OCI-LY7 (cell line): ENCODE measurements around the gene IL22RA2.

ENCODE experiments used
- EZH2phosphoT487 ChIP-seq: fragments of 200-600 bp; sonication (generic); IDR thresholded peaks from 2 replicates; pipeline ENCODE4 v1.6.1; 2018; ENCODE audit warnings: low read depth, borderline replicate concordance, mild to moderate bottlenecking, mixed run types, antibody characterized with exemption, low read length, moderate library complexity, mixed read lengths
- TF ChIP-seq, protein P1 (sequence below): fragments of 200-600 bp; sonication (generic); conservative IDR thresholded peaks from 2 replicates; pipeline ENCODE4 v1.5.1; 2014; ENCODE audit warnings: mild to moderate bottlenecking, antibody characterized with exemption, low read length, moderate library complexity, mixed read lengths

DNA sequence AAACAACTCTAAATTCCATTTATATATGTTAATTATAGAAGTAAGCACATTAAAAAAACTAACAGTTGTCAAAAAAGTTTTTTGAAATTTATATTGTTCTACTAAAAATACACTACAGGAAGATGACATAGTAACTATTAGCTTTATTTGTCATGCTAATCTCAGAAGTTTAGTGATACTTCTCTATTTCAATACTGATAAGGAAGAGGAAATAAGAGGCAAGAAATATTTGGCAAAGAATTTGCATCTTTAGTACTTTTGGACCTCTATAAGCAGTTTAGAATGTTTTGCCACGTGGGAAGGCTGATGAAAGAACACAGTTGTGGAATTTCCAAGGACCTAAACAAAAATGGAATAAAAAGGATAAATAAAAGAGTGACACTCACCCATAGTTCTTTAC, 33.1 kb upstream of the IL22RA2 start:
- TF ChIP-seq, protein P1, sequence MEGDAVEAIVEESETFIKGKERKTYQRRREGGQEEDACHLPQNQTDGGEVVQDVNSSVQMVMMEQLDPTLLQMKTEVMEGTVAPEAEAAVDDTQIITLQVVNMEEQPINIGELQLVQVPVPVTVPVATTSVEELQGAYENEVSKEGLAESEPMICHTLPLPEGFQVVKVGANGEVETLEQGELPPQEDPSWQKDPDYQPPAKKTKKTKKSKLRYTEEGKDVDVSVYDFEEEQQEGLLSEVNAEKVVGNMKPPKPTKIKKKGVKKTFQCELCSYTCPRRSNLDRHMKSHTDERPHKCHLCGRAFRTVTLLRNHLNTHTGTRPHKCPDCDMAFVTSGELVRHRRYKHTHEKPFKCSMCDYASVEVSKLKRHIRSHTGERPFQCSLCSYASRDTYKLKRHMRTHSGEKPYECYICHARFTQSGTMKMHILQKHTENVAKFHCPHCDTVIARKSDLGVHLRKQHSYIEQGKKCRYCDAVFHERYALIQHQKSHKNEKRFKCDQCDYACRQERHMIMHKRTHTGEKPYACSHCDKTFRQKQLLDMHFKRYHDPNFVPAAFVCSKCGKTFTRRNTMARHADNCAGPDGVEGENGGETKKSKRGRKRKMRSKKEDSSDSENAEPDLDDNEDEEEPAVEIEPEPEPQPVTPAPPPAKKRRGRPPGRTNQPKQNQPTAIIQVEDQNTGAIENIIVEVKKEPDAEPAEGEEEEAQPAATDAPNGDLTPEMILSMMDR, result no peak
- no peak for TF ChIP-seq EZH2phosphoT487
